Activated gamma-delta T cell treated with Interleukin-2 at 50 U/mL for 16 hours (primary cell): Measurements from ENCODE around the gene VIL1.

Experiments used
- DNase-seq: peaks from one replicate; pipeline ENCODE4 v3.0.0-alpha.2; 2020

Gene VIL1

DNA sequence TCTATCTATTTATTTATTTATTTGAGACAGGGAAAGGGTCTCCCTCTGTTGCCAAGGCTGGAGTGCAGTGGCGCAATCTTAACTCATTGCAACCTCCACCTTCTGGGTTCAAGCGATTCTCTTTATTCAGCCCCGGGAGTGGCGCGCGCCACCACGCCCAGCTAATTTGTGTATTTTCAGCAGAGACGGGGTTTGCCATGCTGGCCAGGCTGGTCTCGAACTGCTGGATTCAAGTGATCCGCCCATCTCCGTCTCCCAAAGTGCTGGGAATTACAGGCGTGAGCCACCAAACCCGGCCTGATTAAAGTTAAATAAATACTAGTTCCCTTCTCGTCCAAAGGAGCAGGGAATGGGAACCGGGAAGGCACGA, 23.5 kb upstream of the VIL1 start:
- DNase-seq: no peak

DNA sequence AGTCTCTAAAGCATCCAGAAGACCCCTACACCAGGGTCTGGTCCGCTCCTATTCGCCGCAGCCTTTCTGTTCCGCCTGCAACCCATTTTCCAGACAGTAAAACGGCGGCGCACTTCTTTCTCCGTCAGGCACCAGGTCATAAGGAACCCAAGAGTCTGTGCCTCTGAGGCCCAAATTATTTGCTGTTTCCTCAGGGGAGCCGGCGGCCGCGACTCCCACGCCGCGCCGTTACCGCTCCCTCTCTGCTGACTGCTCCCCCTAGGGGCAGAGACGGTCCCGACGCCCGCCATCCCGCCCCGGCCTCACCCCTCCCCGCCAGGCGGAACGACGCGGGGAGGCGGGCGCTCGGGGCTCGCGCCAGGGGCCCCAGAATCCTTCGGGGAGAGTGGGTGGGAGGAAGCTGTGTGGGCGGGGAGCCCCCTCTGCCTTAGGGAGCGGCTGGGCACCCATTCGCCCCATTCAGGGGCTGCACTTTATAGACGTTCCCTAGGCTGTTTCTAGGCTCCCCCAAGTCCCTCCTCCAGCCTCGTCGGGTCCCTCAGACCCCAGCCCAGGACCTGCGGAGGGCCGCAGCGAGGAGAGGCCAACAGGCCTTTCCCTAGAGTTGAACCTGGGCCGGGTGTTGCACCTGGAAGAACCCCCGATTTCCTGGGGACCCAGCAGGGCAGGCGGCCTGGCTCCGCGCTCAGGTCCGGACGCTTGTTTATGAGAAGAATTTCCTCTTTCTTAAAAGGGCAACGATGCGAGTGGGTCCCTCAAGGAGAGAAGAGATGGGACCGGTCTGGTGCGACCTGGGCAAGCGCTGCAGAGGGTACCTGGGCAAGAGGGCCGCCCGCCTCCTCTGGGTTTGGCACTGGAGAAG, 22.9 kb upstream of the VIL1 start:
- DNase-seq: peak; percentile 91

DNA sequence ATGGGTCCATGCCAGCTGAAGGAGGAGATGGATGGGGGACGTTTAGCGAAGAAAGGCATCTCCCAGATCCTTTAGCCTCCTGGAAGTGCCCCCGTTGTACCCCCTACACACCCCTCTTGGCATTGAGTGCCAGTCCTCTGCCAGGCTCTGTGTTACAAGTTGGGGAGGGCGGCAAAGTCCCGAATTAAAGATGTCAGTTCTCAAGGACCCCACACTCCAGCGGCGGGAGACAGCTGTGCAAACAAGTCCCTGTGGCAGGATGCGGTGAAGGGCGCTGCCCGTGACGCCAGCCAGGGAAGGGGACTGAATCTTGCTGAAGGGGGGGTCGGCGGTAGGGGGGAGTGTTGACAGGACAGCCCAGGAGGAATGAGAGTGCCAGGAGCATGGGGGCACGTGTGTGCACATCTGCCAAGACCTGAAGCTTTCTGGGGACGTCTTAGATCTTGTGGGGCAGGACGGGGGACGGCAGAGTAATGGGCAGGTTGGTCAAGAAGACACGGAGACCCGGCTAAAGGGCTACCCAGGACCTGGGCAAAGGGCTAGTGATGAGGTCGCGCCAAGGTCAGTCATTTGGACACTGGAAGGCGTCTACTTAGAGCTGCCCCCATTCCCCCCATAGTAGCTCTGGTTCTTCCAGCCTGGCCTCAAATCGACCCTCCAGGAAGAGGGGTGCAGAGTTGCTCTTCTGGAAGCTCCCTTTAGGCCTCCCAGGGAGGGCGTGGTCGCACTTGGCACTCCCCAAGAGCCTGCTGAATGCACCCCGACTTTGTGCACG, 22.0 kb upstream of the VIL1 start:
- DNase-seq: peak; percentile 79

DNA sequence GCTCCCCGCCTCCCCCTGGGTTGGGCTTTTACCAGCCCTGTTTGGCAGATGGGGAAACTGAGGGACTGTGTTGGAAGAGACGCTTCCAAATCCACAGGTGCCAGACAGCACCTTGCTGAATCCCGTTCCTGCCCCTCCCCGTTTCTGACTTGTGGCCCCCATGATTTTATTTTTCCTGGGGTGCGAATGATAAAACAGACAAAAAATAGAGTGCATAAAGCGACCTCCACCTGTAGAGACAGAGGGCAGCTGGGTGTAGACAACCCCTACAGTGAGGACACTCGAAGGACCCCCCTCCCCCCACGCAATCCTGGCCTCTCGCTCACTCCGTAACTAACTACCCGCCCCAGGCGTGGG, 21.5 kb upstream of the VIL1 start:
- no peak for DNase-seq

DNA sequence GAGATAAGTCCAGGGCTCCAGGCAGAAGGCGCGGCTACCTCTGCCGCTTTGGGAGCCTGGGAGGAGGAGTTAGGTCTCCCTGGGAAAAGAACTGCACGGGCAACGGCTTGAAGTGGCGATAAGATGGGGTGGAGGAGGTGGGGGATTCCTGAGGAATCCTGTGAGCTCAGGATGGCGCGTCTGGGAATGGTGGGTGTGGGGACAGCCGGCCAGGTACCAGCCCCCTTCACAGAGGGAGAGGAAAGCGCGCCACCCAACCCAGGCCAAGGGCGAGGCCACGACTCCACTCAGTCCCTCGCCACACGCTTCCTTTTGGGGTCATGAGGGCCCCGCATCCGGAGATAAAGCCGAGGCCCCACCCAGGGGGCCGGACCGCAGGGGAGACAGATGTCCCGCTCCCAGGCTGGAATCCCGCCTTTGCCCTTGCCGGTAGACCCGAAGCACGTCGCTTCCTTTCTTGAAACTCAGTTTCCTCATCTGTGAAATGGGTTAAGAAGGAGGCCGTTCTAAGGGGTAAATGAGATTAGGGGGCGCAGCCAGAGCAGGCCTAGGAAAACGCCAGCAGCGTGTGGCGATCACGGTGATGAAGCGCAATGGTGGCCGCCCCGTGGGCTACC, 21.0 kb upstream of the VIL1 start:
- peak; percentile 66 for DNase-seq

DNA sequence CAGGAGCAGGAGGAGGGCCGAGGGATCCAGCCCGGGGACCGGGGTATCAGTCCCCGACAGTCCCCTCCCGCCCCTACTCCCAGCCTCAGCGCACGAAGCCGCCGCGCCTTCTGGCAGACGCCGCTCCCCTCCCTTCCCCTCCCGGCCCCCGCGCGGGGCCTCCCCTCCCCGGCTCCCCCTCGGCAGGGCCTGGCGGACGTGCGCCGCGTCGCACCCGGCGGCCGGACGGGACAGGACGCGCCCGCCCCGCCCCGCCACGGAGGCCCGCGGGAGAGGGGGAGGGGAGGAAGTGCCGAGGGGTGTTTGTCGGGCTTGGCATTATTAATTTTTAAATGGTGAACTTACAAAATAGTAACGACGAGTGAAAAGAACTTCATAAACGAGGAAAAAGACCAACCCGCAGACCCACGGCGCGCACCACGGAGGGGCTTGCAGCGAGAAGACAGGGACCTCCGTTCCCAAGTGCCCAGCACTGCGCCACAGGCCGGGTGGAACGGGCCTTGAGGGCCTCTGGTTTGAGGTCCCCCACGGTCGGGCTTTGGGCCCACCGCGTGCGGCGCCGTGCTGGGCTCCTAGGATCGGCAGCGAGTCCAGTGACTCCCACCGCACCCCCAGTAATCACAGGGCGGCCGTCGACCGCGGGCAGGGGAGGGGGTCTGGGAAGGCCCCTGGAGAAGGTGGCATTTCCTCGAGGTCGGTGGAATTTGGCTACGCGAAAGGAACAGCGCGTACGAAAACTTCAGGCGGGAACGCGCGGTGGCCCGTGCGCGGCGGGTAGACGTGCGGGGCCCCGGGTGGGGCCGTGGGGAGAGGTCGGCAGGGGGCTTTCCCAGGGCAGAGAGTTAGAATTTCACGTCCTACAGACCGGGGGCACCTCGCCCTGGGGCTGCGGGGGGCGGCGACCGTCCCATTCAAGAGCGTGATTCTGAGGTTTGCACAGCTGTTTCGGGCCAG, 20.2 kb upstream of the VIL1 start:
- DNase-seq: peak; percentile 60

DNA sequence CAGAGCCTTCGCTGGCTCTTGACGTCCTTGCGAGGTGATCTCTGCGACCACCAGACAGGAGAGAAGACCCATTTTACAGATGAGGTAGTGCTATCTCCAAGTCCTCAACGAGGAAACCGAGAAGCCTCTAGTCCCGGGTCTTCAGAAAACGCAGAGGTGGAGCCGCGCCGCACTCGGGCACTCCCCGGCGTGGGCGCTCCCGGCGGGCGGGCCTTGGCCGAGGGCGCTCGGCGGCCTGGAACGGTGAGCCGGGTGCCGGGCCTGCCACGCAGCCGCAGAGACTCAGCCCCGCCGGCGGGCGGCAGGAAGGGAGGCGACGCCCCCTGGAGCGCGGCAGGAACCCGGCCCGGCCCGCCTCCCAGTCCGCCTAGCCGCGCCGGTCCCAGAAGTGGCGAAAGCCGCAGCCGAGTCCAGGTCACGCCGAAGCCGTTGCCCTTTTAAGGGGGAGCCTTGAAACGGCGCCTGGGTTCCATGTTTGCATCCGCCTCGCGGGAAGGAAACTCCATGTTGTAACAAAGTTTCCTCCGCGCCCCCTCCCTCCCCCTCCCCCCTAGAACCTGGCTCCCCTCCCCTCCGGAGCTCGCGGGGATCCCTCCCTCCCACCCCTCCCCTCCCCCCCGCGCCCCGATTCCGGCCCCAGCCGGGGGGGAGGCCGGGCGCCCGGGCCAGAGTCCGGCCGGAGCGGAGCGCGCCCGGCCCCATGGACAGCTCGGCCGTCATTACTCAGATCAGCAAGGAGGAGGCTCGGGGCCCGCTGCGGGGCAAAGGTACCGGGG, 19.3 kb upstream of the VIL1 start, which contains the start of gene CTDSP1:
TSS of gene CTDSP1 (plus strand) at position 478 of the 776 bp plus-strand sequence. CDS start at position 701, 223 bp downstream.
- DNase-seq: peak; percentile 89

DNA sequence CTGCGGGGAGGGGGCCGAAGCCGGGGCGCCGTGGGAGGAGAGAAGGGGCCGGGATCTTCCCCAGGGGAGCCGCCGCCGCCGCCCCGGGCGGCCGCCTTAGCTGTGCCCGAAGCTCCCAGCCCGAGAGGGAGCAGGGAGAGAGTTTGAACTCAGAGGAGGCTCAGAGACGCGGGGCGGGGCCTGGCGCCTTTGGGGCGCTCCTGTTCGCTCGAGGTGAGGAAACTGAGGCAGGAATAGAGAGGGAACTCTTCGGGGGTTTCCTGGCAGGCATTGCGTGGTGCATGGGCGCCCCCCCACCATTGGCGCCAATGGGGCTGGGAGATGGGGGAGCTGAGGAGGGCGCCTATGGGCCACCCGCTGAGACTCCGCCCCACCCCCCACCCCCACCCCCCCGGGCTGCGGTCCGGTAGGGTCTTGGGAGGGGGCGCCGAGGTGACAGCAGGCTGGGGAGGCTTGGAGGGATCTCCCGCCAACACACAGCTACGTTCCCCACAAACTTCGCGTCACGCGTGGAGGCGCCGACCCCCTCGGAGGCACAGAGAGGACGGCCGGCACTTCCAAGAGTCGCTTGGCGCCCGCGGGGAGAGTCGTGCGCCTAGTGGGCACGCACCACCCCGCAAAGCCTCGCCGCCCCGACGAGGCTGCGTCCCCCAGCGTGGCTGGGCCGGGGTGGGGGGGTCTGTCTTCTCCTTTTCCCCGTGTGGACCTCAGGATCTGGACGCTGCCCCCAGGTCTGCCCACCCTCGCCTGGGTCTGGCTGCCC, 18.6 kb upstream of the VIL1 start:
- no peak for DNase-seq

DNA sequence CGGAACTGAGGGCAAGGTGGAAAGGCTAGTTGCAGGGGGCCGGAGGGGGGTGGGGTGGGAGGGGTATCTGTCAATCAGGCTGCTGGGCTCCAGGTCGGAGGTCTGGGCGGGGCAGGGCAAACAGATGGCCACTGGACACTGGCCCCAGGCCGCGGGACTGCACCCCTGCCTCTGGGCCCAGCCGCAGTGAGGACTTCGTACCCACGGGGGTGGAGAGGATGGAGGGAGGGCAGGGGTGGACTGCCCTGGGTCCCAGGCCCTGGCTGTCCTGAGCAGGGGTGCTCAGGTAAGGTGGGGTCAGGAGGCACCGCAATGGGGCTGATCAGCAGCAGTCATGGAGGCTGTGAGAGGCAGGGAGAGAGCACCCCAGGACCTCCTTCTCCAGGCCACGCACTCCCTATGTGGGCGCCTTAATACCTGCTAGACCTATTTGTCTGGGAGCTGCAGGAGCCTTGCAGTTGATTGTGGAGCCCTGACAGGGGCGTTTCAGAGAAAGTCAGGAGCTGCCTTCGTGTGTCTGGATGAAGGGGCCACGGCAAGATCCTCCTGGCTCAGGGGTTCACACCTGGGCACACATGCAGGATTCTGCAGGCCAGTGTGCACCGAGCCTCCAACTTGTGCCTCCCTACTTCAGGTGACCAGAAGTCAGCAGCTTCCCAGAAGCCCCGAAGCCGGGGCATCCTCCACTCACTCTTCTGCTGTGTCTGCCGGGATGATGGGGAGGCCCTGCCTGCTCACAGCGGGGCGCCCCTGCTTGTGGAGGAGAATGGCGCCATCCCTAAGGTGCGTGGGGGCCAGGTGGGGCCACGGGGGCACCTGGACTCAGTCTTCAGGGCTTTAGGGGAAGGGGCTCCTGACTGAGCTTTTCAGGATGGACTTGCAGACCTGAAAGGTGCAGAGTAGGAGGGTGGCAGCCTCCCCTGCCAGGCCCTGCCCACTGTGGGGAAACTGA, 17.7 kb upstream of the VIL1 start:
- DNase-seq: no peak

DNA sequence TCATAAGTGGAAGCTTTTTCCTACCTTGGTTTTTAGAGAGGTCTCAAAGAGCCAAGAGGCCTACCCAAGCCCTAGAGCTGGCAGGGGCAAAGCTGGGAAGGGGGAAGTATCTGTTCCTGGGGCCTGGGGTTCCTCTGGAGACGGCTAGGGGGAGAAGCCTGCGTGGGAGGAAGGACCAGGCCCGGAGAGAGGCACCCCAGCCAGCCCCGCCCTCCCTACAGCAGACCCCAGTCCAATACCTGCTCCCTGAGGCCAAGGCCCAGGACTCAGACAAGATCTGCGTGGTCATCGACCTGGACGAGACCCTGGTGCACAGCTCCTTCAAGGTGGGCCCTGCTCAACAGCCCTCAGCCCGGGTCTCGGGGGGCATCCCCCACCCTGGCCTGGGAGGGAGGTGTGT, 17.0 kb upstream of the VIL1 start:
- no peak for DNase-seq

DNA sequence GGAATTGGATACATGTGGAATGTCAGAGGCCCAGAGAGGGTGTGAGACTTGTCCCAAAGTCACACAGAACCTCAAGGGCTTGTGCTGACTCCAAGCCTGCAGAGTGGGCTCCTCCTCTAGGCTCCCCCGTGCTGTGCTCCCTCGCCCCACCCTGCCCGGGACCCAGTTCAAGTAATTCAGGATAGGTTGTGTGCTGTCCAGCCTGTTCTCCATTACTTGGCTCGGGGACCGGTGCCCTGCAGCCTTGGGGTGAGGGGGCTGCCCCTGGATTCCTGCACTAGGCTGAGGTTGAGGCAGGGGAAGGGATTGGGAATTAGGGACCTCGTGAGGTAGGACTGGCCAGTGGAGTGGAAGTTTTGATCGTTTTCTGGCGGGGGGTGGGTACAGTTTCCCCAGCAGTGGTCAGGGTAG, 16.4 kb upstream of the VIL1 start:
- no peak for DNase-seq

DNA sequence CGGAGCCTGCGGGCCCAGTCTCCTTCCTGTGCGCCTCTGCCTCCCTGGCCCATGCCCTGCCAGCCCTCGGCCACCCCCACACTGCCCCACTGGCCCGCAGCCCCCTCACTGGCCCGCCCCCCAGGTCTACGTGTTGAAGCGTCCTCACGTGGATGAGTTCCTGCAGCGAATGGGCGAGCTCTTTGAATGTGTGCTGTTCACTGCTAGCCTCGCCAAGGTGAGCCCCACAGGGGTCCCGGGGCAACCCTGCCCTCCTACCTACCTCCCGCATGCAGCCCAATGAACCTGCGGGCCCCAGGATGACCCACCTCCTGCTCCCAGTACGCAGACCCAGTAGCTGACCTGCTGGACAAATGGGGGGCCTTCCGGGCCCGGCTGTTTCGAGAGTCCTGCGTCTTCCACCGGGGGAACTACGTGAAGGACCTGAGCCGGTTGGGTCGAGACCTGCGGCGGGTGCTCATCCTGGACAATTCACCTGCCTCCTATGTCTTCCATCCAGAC, 16.0 kb upstream of the VIL1 start:
- no peak for DNase-seq

DNA sequence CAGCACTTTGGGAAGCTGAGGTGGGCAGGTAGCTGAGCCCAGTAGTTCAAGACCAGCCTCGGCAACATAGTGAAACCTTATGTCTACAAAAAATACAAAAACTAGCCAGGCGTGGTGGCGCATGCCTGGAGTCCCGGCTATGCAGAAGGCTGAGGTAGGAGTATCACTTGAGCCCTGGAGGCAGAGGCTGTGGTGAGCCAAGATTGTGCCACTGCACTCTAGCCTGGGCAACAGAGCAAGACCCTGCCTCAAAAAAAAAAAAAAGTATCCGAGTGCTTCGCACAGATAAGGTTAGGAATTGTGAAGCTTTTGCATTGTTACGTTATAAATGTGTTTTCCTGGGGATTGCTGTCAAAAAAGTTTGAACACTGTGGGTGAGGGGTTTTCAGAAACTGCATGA, 15.1 kb upstream of the VIL1 start:
- DNase-seq: no peak

DNA sequence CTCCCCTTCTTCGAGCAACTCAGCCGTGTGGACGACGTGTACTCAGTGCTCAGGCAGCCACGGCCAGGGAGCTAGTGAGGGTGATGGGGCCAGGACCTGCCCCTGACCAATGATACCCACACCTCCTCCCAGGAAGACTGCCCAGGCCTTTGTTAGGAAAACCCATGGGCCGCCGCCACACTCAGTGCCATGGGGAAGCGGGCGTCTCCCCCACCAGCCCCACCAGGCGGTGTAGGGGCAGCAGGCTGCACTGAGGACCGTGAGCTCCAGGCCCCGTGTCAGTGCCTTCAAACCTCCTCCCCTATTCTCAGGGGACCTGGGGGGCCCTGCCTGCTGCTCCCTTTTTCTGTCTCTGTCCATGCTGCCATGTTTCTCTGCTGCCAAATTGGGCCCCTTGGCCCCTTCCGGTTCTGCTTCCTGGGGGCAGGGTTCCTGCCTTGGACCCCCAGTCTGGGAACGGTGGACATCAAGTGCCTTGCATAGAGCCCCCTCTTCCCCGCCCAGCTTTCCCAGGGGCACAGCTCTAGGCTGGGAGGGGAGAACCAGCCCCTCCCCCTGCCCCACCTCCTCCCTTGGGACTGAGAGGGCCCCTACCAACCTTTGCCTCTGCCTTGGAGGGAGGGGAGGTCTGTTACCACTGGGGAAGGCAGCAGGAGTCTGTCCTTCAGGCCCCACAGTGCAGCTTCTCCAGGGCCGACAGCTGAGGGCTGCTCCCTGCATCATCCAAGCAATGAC, 14.4 kb upstream of the VIL1 start:
- DNase-seq: no peak

DNA sequence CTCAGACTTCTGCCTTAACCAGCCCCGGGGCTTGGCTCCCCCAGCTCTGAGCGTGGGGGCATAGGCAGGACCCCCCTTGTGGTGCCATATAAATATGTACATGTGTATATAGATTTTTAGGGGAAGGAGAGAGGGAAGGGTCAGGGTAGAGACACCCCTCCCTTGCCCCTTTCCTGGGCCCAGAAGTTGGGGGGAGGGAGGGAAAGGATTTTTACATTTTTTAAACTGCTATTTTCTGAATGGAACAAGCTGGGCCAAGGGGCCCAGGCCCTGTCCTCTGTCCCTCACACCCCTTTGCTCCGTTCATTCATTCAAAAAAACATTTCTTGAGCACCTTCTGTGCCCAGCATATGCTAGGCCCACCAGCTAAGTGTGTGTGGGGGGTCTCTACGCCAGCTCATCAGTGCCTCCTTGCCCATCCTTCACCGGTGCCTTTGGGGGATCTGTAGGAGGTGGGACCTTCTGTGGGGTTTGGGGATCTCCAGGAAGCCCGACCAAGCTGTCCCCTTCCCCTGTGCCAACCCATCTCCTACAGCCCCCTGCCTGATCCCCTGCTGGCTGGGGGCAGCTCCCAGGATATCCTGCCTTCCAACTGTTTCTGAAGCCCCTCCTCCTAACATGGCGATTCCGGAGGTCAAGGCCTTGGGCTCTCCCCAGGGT, 13.7 kb upstream of the VIL1 start:
- no peak for DNase-seq

DNA sequence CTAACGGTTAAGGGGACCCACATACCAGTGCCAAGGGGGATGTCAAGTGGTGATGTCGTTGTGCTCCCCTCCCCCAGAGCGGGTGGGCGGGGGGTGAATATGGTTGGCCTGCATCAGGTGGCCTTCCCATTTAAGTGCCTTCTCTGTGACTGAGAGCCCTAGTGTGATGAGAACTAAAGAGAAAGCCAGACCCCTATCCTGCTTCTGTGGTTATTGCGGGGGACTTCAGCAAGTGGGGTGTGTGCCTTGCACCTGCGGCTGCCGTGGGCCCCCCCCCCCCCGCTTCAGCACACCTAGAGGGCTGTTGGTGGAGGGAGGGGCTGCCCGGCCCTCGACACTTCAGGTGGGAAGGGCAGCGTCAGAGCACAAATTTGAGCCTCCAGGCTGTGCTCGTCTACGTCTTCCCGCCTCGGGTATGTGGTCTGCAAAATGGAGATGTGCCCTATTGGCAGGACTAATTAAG, 13.1 kb upstream of the VIL1 start:
- DNase-seq: no peak

DNA sequence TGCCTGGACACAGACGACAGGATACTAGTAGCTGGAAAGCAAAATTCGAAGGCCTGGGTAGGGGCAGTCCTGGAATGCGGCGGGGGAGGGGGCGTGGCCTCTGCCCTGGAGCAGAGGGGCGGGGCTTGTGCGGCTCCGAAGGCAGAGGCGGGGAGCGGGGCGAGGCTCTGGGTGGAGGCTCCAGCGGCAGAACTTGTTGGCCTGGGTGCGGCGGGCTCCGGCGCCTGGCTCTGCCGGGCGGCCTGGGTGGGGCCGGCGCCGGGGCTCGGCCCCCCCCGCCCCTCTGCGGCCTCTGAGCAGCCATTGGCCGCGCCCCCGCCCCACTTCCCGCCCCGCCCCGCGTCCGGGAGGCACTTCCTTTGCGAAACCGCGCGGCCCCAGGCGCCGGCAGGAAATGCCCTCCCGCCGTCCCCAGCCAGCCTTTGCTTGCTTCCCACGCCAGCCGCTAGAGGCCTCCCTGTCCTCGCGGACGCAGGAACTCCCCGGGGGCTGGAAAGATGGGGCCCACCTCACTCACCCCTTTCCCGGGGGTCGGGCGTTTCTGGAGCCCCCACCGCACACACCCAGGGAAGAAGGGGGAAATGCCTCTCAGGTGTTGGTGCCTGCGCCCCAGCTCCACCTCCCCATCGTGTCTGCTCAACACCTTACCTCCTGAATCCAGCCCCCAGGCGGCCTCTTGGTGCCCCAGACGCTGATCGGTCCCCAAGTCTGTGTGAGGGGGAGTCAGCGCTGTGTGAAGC, 12.5 kb upstream of the VIL1 start:
- DNase-seq: peak; percentile 97
